ENCODE data around the gene TMEM108.

- TF ChIP-seq YY1 (IDR thresholded peaks at IDR 0.05; ENCODE audit: insufficient read depth, insufficient read length) (no peak), ZNF274 (IDR thresholded peaks at IDR 0.05; ENCODE audit: low read depth, low read length) (no peak), SUZ12 (IDR thresholded peaks at IDR 0.05; ENCODE audit: extremely low read depth, insufficient read depth, insufficient read length) (no peak)
These were observed 372.2 kb downstream of the TMEM108 start for GRCh38 chr3:133410191-133410892.

Data from NT2/D1 (cell line).